ENCODE measurements around the gene RYR2. TPM values are rescaled to one million over a fixed set of nuclear protein-coding genes. Genes with fewer than 3 reads are reported as not detected.

The RYR2 gene
- total RNA-seq, 4 donors from 2014 or later = 0.13 to 2.5 (median 0.88) TPM

- no peaks in the 10 kb centered on the region for H3K9me3 ChIP-seq
- H3K4me1 ChIP-seq = no peaks in the 10 kb centered on the region
- H3K4me3 ChIP-seq = no peak overlapping the region
- TF ChIP-seq CTCF (IDR thresholded peaks at IDR 0.05) (no peak), POLR2A (IDR thresholded peaks at IDR 0.05) (no peak)
- H3K27me3 ChIP-seq = no peaks in the 10 kb centered on the region
- no peaks in the 10 kb centered on the region for H3K36me3 ChIP-seq
- DNase-seq = no peak
- no peak overlapping the region for H3K27ac ChIP-seq
Observed at GRCh38 chr1:237226177-237226944, 184.4 kb downstream of the RYR2 start.

- no peak overlapping the region for H3K27ac ChIP-seq
- DNase-seq = no peak
- no peaks in the 10 kb centered on the region for H3K36me3 ChIP-seq
- H3K27me3 ChIP-seq = no peaks in the 10 kb centered on the region
- H3K4me1 ChIP-seq = no peaks in the 10 kb centered on the region
- H3K9me3 ChIP-seq = no peaks in the 10 kb centered on the region
- no peak for TF ChIP-seq CTCF (IDR thresholded peaks at IDR 0.05)
- TF ChIP-seq POLR2A (IDR thresholded peaks at IDR 0.05) = no peak
- H3K4me3 ChIP-seq = no peak overlapping the region
Observed at GRCh38 chr1:237227476-237227875, 185.5 kb downstream of the RYR2 start.

- Histone ChIP-seq H3K27ac (no peak overlapping the region), H3K4me1 (no peaks in the 10 kb centered on the region)
Observed at GRCh38 chr1:237228421-237228820, 186.4 kb downstream of the RYR2 start.

GRCh38 chr1:237229333-237229732 is 187.3 kb downstream of the RYR2 start:
- H3K4me3 ChIP-seq = no peak overlapping the region
- H3K4me1 ChIP-seq = no peaks in the 10 kb centered on the region
- no peaks in the 10 kb centered on the region for H3K36me3 ChIP-seq
- no peak overlapping the region for H3K27ac ChIP-seq
- DNase-seq = no peak
- H3K27me3 ChIP-seq = no peaks in the 10 kb centered on the region
- no peaks in the 10 kb centered on the region for H3K9me3 ChIP-seq
- TF ChIP-seq POLR2A (IDR thresholded peaks at IDR 0.05) (no peak), CTCF (IDR thresholded peaks at IDR 0.05) (no peak)

More at GRCh38 chr1:237228421-237228820, 186.4 kb downstream of the RYR2 start:
- Histone ChIP-seq H3K27me3 (no peaks in the 10 kb centered on the region), H3K9me3 (no peaks in the 10 kb centered on the region), H3K36me3 (no peaks in the 10 kb centered on the region), H3K4me3 (no peak overlapping the region)
- DNase-seq = no peak
- TF ChIP-seq CTCF (IDR thresholded peaks at IDR 0.05) (no peak), POLR2A (IDR thresholded peaks at IDR 0.05) (no peak)

- Histone ChIP-seq H3K4me3 (no peak overlapping the region), H3K27ac (no peak overlapping the region), H3K27me3 (no peaks in the 10 kb centered on the region), H3K4me1 (no peaks in the 10 kb centered on the region), H3K36me3 (no peaks in the 10 kb centered on the region), H3K9me3 (no peaks in the 10 kb centered on the region)
- DNase-seq = no peak
- no peak for TF ChIP-seq POLR2A (IDR thresholded peaks at IDR 0.05)
Observed at GRCh38 chr1:237232501-237232900, 190.5 kb downstream of the RYR2 start.

- Histone ChIP-seq H3K9me3 (no peaks in the 10 kb centered on the region), H3K36me3 (no peaks in the 10 kb centered on the region), H3K4me1 (no peaks in the 10 kb centered on the region), H3K27me3 (no peaks in the 10 kb centered on the region), H3K27ac (no peak overlapping the region), H3K4me3 (no peak overlapping the region)
- no peak for DNase-seq
- TF ChIP-seq POLR2A (IDR thresholded peaks at IDR 0.05) (no peak), CTCF (IDR thresholded peaks at IDR 0.05) (no peak)
Observed at GRCh38 chr1:237235091-237235490, 193.1 kb downstream of the RYR2 start.
